Dendritic cell treated with granulocyte-macrophage colony-stimulating factor and Interleukin-4, amounts not matched to agents 40 ng/mL and 50 ng/mL, for 4 days (primary cell): Measurements from ENCODE around the gene LCTL.
"Not testable (repeated sequence)": the region's sequence is repeated elsewhere in the genome, so short reads cannot be mapped to it uniquely, and the experiment has no call there.

Experiments used
- H3K27ac Mint-ChIP-seq: one replicate; pipeline ENCODE4 v1.8.0; 2022; ENCODE audit warnings: mild to moderate bottlenecking, mixed read lengths
- H3K27me3 Mint-ChIP-seq: one replicate; pipeline ENCODE4 v1.8.0; 2022; ENCODE audit warnings: mild to moderate bottlenecking, mixed read lengths
- H3K36me3 Mint-ChIP-seq: one replicate; pipeline ENCODE4 v1.8.0; 2022; ENCODE audit warnings: low read depth, mixed read lengths
- H3K4me1 Mint-ChIP-seq: one replicate; pipeline ENCODE4 v1.8.0; 2022; ENCODE audit warnings: low read depth, mixed read lengths
- H3K4me3 Mint-ChIP-seq: one replicate; pipeline ENCODE4 v1.8.0; 2022; ENCODE audit warnings: mild to moderate bottlenecking, moderate library complexity, mixed read lengths
- H3K9me3 Mint-ChIP-seq: one replicate; pipeline ENCODE4 v1.8.0; 2022; ENCODE audit warnings: mixed read lengths
- intact Hi-C: fragments of 100-400 bp; cut with micrococcal nuclease; formaldehyde crosslinking; loops from one replicate; pipeline ENCODE4 v1.15.0; 2022

Gene LCTL

GRCh38 chr15:66598095-66598815, 32.5 kb upstream of the LCTL start:
- Mint-ChIP-seq H3K4me3 (no peak overlapping the region), H3K27me3 (peaks cover 11% of the 10 kb centered on the region), H3K4me1 (peaks cover 6% of the 10 kb centered on the region), H3K36me3 (no peaks in the 10 kb centered on the region), H3K9me3 (no peaks in the 10 kb centered on the region), H3K27ac (peak overlapping the region; percentile 34)
- intact Hi-C loops: no loop called here

- Mint-ChIP-seq H3K36me3 (no peaks in the 10 kb centered on the region), H3K4me1 (peaks cover 11% of the 10 kb centered on the region), H3K4me3 (no peak overlapping the region), H3K27ac (no peak overlapping the region), H3K9me3 (no peaks in the 10 kb centered on the region), H3K27me3 (peaks cover 7% of the 10 kb centered on the region)
- intact Hi-C loops: no loop called here
Measured at GRCh38 chr15:66595931-66596545, 30.2 kb upstream of the LCTL start.

- Mint-ChIP-seq H3K4me3 (no peak overlapping the region), H3K27ac (no peak overlapping the region), H3K27me3 (peaks cover 7% of the 10 kb centered on the region), H3K4me1 (peaks cover 11% of the 10 kb centered on the region), H3K9me3 (no peaks in the 10 kb centered on the region), H3K36me3 (no peaks in the 10 kb centered on the region)
- intact Hi-C loops: no loop called here
Measured at GRCh38 chr15:66595332-66595731, 29.5 kb upstream of the LCTL start.

- H3K4me1 Mint-ChIP-seq: peaks cover 11% of the 10 kb centered on the region
- no peak overlapping the region for H3K27ac Mint-ChIP-seq
- H3K27me3 Mint-ChIP-seq: peaks cover 2% of the 10 kb centered on the region
- no peak overlapping the region for H3K4me3 Mint-ChIP-seq
- H3K36me3 Mint-ChIP-seq: no peaks in the 10 kb centered on the region
- intact Hi-C loops: no loop called here
- H3K9me3 Mint-ChIP-seq: no peaks in the 10 kb centered on the region
Measured at GRCh38 chr15:66594836-66595235, 29.0 kb upstream of the LCTL start.

- Mint-ChIP-seq H3K27me3 (peaks cover 2% of the 10 kb centered on the region), H3K9me3 (no peaks in the 10 kb centered on the region), H3K36me3 (no peaks in the 10 kb centered on the region), H3K4me1 (peaks cover 11% of the 10 kb centered on the region), H3K4me3 (no peak overlapping the region), H3K27ac (no peak overlapping the region)
- intact Hi-C loops: no loop called here
Measured at GRCh38 chr15:66594344-66594743, 28.5 kb upstream of the LCTL start.

GRCh38 chr15:66593219-66593780, 27.5 kb upstream of the LCTL start:
- intact Hi-C loops: no loop called here
- Mint-ChIP-seq H3K4me3 (no peak overlapping the region), H3K4me1 (peaks cover 10% of the 10 kb centered on the region), H3K27ac (peak overlapping the region; percentile 18), H3K27me3 (peaks cover 2% of the 10 kb centered on the region), H3K9me3 (no peaks in the 10 kb centered on the region), H3K36me3 (no peaks in the 10 kb centered on the region)

GRCh38 chr15:66592505-66593218, 26.9 kb upstream of the LCTL start:
- Mint-ChIP-seq H3K36me3 (no peaks in the 10 kb centered on the region), H3K27me3 (peaks cover 4% of the 10 kb centered on the region), H3K9me3 (no peaks in the 10 kb centered on the region), H3K4me3 (no peak overlapping the region), H3K4me1 (peaks cover 13% of the 10 kb centered on the region), H3K27ac (peak overlapping the region; percentile 18)
- intact Hi-C loops: no loop called here

- H3K27ac Mint-ChIP-seq: no peak overlapping the region
- no peaks in the 10 kb centered on the region for H3K36me3 Mint-ChIP-seq
- H3K9me3 Mint-ChIP-seq: no peaks in the 10 kb centered on the region
- peaks cover 4% of the 10 kb centered on the region for H3K27me3 Mint-ChIP-seq
- H3K4me3 Mint-ChIP-seq: no peak overlapping the region
- intact Hi-C loops: no loop called here
- peaks cover 23% of the 10 kb centered on the region for H3K4me1 Mint-ChIP-seq
Measured at GRCh38 chr15:66591322-66591862, 25.6 kb upstream of the LCTL start.

GRCh38 chr15:66590435-66590834, 24.6 kb upstream of the LCTL start:
- no peak overlapping the region for H3K4me3 Mint-ChIP-seq
- H3K27me3 Mint-ChIP-seq: peaks cover 4% of the 10 kb centered on the region
- intact Hi-C loops: no loop called here
- no peaks in the 10 kb centered on the region for H3K9me3 Mint-ChIP-seq
- no peak overlapping the region for H3K27ac Mint-ChIP-seq
- H3K4me1 Mint-ChIP-seq: peaks cover 28% of the 10 kb centered on the region
- H3K36me3 Mint-ChIP-seq: no peaks in the 10 kb centered on the region

- not testable (repeated sequence) for H3K27me3 Mint-ChIP-seq, H3K27ac Mint-ChIP-seq
- H3K4me1 Mint-ChIP-seq: peaks cover 28% of the 10 kb centered on the region
Measured at GRCh38 chr15:66589429-66589828, 23.6 kb upstream of the LCTL start.

GRCh38 chr15:66588971-66589370, 23.2 kb upstream of the LCTL start:
- H3K4me1 Mint-ChIP-seq: peaks cover 28% of the 10 kb centered on the region
- H3K27ac Mint-ChIP-seq: no peak overlapping the region
- peaks cover 4% of the 10 kb centered on the region for H3K27me3 Mint-ChIP-seq
- H3K4me3 Mint-ChIP-seq: no peak overlapping the region
- intact Hi-C loops: no loop called here
- no peaks in the 10 kb centered on the region for H3K9me3 Mint-ChIP-seq
- H3K36me3 Mint-ChIP-seq: no peaks in the 10 kb centered on the region

More at GRCh38 chr15:66589429-66589828, 23.6 kb upstream of the LCTL start:
- intact Hi-C loops, H3K36me3 Mint-ChIP-seq, H3K4me3 Mint-ChIP-seq, H3K9me3 Mint-ChIP-seq: not testable (repeated sequence)

- H3K4me1 Mint-ChIP-seq: peaks cover 28% of the 10 kb centered on the region
- H3K4me3 Mint-ChIP-seq: no peak overlapping the region
- peaks cover 4% of the 10 kb centered on the region for H3K27me3 Mint-ChIP-seq
- intact Hi-C loops: no loop called here
- no peak overlapping the region for H3K27ac Mint-ChIP-seq
- no peaks in the 10 kb centered on the region for H3K9me3 Mint-ChIP-seq
- H3K36me3 Mint-ChIP-seq: no peaks in the 10 kb centered on the region
Measured at GRCh38 chr15:66588537-66588936, 22.7 kb upstream of the LCTL start.

GRCh38 chr15:66587749-66588148, 22.0 kb upstream of the LCTL start:
- Mint-ChIP-seq H3K36me3 (no peaks in the 10 kb centered on the region), H3K4me3 (no peak overlapping the region), H3K9me3 (no peaks in the 10 kb centered on the region), H3K27me3 (peaks cover 4% of the 10 kb centered on the region), H3K27ac (no peak overlapping the region), H3K4me1 (peaks cover 28% of the 10 kb centered on the region)
- intact Hi-C loops: no loop called here

- H3K4me3 Mint-ChIP-seq: no peak overlapping the region
- peaks cover under 1% of the 10 kb centered on the region for H3K36me3 Mint-ChIP-seq
- H3K4me1 Mint-ChIP-seq: peaks cover 28% of the 10 kb centered on the region
- intact Hi-C loops: no loop called here
- H3K27me3 Mint-ChIP-seq: peaks cover 4% of the 10 kb centered on the region
- H3K27ac Mint-ChIP-seq: peak overlapping the region; percentile 67
- no peaks in the 10 kb centered on the region for H3K9me3 Mint-ChIP-seq
Measured at GRCh38 chr15:66587020-66587419, 21.2 kb upstream of the LCTL start.
